NK-92 (cell line): Measurements from ENCODE around the gene TTLL11.

ENCODE experiments used
- DNase-seq: peaks from one replicate; lab custom pipeline; 2025; ENCODE audit not compliant: unreplicated experiment; lab: John Stamatoyannopoulos, UW

TTLL11 gene

DNA sequence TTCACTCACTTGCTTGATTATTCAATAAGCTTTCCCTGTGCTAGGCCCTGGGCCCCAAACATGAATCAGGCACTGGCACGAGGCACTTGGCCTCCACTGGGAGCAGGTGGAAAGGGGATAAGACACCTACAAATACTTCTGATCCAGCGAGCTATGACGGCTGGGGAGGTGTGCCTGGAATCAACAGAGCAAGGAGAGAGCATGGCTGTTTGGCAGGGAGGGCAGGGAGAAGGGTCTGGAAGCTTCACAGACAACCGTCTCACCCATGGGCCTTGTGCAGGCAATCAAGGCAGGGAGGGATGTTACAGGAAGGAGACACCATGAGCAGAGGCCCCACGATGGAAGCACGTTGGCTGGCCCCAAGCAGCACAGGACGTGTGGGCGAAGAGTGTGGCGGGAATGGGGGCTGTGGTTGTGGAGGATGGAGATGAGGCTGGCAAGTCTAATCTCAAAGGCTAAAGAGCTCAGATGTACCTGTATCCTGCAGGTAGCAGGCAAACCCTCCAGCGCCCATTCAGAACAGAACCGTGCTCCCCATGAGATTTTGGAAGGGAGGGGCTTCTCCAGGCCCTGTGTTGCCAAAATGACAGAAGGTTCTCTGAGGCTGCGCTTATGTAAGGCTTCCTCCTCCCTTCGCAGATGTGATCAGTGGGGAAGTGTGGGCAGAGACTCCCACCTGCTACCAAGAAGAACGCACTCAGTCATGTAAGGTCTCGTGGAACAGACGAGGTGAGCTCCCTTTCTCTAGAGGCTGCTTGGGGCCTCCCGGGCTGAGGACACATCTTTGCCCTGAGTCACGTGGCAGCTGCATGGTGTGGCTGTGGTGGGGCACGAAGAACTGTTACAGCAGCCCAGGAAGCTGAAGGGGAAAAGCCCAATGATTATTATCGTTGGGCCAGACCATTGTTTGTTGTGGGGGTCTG, 252.0 kb downstream of the TTLL11 start:
- no peak for DNase-seq

DNA sequence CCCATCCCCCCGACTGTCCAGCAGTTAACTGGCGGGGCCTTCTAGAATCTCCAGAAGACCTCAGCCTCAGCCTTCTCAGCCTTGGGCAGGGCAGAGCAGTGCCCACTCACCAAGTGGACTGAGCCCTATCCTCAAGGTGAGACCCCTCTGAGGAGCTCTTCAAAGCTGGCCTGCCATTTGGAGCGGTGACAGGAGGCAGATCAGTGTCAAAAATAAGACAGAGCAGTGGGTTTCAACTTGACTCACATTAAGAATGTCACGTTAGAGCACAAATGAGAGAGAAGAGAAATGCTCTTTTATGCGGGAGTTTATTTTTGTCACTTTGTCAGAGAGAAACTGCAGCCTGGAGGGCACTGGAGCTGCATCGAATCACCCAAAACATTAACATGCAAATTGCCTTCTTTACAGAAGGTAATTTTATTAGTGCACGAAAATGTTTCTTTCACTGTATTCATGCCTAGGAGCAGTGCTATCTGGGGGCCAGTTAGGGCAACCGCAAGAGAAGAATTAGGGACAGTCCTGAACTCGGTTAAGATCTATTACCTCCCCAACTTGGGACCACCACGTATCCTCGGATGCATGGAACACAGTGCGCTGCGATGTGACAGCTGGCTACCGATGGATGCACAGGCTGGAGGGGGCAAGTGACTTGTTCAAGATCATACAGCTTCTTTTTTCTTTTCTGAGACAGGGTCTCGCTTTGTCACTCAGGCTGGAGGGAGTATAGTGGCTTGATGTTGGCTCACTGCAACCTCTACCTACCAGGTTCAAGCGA, 253.2 kb downstream of the TTLL11 start:
- DNase-seq = no peak

DNA sequence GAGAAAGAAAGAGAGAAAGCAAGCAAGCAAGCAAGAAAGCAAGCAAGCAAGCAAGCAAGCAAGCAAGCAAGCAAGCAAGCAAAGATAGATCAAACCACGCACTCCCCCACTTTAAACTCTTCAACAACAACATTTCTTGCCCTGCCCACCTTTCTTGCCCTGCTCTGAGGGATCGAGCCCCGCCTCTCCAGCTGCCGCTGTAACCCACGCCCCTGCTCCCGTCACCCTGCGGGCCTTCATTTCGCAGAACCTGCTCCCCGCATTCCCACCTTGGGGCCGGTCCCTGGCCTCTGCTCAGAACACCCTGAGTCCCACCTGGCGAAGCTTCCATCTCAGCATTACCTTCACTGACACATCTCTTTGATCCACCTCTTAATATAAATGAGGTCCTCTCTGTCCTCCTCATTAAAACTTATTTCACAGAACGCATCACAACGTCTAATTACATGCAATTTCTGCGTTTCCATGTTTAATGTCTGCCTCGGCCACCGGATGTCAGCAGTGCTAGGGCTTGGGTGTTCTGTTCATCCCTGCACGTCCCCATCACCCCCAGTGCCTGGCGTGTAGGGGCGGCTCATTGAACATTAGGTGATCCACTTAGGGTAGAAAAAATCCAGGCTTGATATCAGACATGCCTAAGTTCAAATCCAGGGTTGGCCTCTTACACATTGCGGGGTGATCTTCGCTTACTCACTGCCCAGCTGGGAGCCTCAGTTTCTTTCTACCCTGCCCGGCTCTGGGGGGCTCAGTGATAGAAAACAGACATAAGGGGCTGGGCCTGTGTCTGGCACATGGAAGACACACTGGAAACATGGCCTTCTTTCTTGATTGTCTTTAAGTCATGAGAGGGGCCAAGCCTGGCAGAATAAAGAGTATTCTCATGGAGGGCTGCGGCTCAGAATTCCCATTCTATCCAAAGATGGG, 254.1 kb downstream of the TTLL11 start:
- DNase-seq = no peak

- no peak for DNase-seq
These were observed 255.8 kb downstream of the TTLL11 start for GRCh38 chr9:121837113-121837961.

DNA sequence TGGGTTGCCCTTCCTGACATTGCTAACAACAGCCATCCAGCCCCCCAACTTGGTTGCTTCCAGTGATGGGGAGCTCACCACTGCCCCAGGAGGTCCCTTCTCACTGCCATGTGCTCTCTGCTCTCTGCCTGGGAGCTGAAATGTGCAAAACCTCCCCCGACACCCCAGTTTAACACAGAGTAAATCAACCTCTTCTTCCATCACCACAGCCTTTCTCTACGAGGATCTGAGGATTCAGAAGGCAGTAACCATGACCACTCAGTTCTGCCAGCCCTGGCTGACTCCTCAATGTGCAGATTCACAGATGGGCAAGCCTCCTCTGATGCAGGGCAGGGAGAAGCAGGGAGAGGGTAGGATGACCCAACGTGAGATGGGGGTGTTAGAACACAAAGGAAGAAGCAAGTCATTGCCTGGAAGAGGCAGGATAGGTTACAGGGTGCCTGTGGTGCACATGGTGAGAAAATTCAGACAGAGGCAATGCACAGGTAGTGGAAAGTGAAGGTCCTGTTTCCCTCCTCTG, 256.7 kb downstream of the TTLL11 start:
- no peak for DNase-seq

- DNase-seq = no peak
These were observed 257.3 kb downstream of the TTLL11 start for GRCh38 chr9:121835587-121836365.

GRCh38 chr9:121833061-121833460, 260.0 kb downstream of the TTLL11 start:
- no peak for DNase-seq

DNA sequence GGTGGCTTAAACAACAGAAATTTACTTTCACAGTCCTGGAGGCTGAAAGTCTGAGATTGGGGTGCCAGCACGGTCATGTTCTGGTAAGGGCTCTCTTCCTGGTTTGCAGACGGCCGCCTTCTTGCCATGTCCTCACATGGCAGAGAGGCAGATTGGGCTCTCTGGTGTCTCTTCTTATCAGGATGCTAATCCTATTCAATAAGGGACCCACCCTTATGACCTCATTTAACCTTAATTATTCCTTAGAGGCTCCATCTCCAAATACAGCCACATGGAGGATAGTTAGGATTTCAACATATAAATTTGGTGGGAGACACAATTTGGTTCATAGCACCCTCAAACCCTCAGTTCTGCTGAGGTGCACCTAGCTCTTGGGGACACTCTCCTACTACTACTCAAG, 261.2 kb downstream of the TTLL11 start:
- no peak for DNase-seq

DNA sequence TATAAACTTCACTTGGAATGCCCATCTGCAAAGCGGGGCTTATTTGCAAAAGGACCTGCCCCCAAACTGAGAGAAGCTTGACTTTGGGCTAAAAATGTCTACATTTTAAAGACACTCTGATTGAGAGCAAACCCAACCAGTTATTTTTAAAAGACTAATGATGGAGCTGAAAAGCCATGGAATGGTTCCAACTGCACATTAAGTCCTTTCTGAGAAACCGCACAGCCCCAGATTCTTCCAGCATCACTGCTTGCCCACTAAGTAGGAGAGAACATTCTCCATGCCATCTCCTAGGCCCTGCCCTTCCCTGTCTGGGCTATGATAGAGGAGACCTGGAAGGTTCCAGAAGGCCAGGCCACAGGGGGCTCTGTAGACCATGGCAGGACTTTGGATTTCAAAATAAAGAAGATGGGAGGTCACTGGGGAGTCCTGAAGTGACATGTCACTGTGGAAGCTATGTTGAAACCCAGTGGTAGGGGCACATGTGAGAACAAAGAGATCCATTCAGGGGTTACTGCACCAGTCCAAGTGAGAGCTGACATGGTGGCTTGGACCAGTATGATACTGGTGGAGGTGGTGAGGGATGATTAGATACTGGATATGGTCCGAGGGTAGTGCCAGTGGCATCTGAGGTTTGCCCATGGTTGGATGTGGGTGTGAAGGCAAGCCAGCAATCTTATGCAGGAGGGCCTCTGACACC, 262.5 kb downstream of the TTLL11 start:
- no peak for DNase-seq

DNA sequence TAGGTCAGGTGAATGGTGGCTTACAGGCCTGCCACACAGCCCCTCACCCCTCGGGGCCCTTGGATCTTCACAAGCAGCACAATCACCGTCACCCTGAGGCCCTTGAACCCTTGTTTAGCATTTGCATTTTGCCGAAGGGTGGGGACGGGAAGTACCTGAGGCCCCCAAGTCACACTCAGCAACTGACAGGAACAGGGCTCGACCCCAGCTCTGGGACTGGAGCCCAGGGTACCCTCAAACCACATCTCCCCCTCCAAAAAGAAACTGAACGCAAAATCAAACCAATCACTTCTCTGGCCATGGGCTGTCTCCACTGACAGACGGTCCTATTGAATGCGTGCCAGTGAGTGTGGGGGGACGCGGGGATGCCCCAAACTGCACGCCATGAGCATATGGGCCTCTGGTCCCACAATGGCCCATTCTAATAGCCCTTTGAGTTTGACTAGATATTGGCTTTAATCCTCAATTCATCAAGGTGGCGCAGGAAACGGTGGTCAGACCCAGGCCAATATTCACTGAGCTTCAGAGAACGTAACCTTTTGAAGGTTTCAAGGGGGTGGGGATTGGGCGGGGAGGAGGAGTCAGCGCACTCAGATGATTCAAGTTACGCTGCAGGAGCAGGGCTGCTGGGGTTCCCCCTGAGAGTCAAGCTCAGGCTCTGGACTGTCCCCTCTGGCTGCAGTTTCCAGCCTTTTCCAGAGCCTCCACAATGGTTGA, 265.7 kb downstream of the TTLL11 start:
- no peak for DNase-seq

DNA sequence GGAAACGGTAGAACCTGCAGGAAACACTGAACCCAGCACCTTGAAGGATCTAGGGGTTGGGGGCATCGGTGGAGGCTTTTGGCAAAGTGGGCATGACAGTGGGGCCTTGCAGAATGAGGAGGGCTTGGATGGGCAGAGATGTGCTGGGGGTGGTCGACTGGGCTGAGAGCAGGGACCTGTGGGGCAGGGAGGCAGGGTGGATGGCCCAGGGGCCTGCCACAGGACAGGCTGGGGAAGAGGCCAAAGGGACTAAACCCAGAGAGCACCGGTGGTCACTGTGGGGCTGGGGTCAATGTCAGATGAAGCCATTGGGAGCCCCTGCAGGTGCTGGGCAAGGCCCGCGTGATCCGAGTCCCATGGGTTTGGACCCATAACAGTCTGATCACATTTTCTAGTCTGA, 266.4 kb downstream of the TTLL11 start:
- DNase-seq = no peak

- DNase-seq = no peak
These were observed 267.9 kb downstream of the TTLL11 start for GRCh38 chr9:121825031-121825691.

DNA sequence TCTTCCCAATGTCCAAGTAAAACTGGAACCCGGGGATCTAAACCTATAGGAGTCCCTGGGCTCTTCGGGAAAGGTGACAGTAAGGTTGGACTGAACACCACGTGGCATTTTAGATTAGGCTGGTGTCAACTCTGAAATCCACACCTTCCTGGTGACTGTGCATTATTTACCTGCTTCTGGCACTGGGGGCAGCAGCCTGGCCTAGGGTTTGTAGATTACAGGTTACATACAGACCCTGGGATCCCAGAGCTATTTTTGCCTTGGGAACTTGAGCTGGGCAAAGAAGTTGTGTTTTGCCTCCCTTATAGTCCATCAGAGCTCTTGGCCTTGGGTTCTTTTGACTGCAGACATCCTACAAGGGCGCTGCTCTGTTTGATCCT, 268.5 kb downstream of the TTLL11 start:
- DNase-seq = no peak

DNA sequence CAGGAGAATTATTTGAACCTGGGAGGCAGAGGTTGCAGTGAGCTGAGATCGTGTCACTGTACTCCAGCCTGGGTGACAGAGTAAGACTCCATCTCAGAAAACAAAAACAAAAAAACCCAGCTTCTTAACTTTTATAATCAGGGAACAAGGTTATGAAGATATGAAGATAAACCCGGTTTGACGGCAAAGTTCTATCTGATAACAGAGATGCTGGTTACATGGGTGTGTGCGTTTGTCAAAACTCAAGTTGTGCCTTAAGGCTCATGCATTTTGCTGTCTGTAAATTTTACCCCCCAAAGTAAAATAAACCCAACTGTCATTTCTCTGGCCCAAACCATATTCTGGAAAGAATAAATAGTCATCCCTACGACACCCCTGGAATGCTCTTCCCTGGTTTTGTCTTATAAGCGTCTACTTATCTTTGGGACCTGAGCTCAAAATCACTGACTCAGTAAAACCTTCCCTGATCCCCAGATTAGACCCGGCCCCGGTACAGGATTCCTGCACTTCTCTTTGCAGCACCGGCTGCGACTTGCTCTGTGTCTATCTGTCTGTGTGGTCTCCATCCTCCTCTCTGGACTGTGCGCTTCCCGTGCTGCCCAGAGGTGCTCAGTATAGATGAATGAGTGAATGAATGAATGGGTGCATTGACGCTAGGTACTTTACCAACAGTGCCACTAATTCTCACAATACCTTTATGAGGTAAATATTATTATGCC, 269.5 kb downstream of the TTLL11 start:
- DNase-seq = no peak

DNA sequence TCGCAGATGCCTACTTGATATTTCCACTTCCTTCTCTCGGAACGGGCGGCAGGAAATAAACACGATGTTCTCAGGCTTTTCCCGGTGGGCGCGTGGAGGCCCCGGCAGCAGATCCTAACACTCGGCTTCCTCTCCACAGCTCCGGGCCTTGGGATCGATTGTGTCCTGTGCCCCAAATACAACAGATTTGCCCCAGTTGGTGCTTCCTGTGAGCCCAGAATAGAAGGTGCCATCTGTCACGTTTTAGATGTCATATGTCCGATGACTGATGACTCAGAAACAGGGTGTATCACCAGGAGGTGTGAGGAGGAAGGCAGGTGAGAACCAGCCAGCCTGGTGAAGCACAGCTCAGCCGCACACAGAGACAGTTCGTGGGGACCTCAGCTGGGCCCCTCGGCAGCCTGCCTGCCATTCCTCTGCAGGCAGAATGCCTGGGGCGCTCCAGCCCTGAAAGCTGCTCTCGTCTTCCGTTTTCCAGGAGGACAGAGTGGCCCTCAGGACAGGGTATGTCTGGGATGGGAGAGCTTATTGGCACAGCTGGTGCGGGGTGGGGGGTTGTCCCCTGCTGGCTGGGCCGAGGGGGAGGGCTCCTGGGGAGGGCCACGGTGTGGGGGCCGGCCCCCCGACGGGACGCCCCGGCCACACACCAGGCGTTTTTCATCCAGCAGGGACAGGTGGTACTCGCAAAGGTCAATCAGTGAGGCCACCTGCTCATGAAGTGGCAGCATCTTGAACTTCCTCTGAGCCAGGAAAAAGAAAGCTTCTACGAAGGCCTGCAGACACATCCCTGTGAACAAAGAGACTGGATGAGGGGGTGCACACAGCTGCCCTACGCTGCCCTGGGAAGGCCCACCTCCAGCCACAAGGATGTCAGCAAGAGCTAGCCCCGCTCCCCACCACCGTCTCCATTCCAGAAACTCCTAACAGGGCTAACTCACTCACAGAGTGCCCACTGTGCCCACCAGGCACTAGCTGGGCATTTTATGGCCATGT, 270.7 kb downstream of the TTLL11 start:
- no peak for DNase-seq

- DNase-seq = no peak
These were observed 271.8 kb downstream of the TTLL11 start for GRCh38 chr9:121821326-121821725.
